Gastroesophageal sphincter (tissue), 3 donors: Measurements from ENCODE around the gene ZNF622.

Experiments used
- EP300 ChIP-seq: sonication (generic); formaldehyde crosslinking; IDR thresholded peaks from one replicate; pipeline ENCODE4 v1.6.1; 2017; ENCODE audit warnings: antibody characterized with exemption, mild to moderate bottlenecking
- POLR2A ChIP-seq, 2 donors: fragments of 450-650 bp; IDR thresholded peaks; one replicate each; pipeline ENCODE4 v1.6.1; 2017; ENCODE audit warnings: antibody characterized with exemption in 2 of 2, mild to moderate bottlenecking in 2 of 2, moderate library complexity in 1 of 2
- POLR2AphosphoS5 ChIP-seq: sonication (generic); formaldehyde crosslinking; IDR thresholded peaks from one replicate; pipeline ENCODE4 v1.6.1; 2017; ENCODE audit warnings: antibody characterized with exemption
- TF ChIP-seq, protein P1 (sequence below), 4 experiments: fragments of 200-600 bp in 2 of 4; fragments of 450-650 bp in 2 of 4; sonication (generic) in 1 of 4; IDR thresholded peaks; one replicate each; pipeline ENCODE4 v1.5.1; 2017 to 2019; ENCODE audit warnings: antibody characterized with exemption in 4 of 4, mild to moderate bottlenecking in 2 of 4, moderate library complexity in 2 of 4

DNA sequence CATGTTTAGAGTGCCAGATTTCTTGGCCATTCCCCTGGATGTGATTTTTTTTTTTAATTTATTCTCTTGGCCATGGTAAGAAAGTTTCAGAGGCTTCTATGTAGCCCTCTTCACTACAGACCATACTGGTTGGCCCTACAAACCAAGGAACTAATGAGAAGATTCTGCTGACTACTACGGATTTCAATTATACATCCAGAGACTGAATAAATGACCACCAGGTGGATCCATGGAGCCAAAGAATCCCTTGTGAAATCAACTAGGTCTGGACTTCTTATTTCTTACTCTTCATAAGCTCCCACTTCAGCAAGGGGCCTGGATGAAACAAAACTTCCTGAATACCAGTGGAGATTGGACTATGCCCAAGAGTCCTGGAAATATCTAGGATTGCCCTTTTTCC lies 27.6 kb downstream of the ZNF622 start:
- TF ChIP-seq POLR2AphosphoS5, result no peak
- TF ChIP-seq, protein P1, sequence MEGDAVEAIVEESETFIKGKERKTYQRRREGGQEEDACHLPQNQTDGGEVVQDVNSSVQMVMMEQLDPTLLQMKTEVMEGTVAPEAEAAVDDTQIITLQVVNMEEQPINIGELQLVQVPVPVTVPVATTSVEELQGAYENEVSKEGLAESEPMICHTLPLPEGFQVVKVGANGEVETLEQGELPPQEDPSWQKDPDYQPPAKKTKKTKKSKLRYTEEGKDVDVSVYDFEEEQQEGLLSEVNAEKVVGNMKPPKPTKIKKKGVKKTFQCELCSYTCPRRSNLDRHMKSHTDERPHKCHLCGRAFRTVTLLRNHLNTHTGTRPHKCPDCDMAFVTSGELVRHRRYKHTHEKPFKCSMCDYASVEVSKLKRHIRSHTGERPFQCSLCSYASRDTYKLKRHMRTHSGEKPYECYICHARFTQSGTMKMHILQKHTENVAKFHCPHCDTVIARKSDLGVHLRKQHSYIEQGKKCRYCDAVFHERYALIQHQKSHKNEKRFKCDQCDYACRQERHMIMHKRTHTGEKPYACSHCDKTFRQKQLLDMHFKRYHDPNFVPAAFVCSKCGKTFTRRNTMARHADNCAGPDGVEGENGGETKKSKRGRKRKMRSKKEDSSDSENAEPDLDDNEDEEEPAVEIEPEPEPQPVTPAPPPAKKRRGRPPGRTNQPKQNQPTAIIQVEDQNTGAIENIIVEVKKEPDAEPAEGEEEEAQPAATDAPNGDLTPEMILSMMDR (IDR thresholded peaks at IDR 0.05), result no peak
- no peak for TF ChIP-seq POLR2A (IDR thresholded peaks at IDR 0.05)
- no peak for TF ChIP-seq EP300
